ENCODE measurements around the gene SLITRK1. TPM values are rescaled to one million over a fixed set of nuclear protein-coding genes. Genes with fewer than 3 reads are reported as not detected.

The SLITRK1 gene
- total and polyA plus RNA-seq, 10 donors, result 0.02 TPM; not detected in 9

- TF ChIP-seq POLR2AphosphoS5 (IDR thresholded peaks at IDR 0.05) (no peak), POLR2A (IDR thresholded peaks at IDR 0.05) (no peak), CTCF (IDR thresholded peaks at IDR 0.05 in 8 of 11, conservative IDR thresholded peaks at IDR 0.05 in 3 of 11) (no peak)
- Histone ChIP-seq H3K27ac (no peak overlapping the region), H3K9me3 (peaks cover 0 to 15% (median 4%) of the 10 kb centered on the region in 8 donors), H3K4me1 (no peaks in the 10 kb centered on the region), H3K27me3 (replicated peaks in 1 of 7) (no peaks in the 10 kb centered on the region), H3K4me3 (no peak overlapping the region), H3K36me3 (no peaks in the 10 kb centered on the region)
- WGBS, 5 donors, result 89 to 95% (median 92%) methylated on average over 15 to 25 of the region's 25 CpGs
- no peak for DNase-seq
- intact Hi-C loops (cut with DNase I; ENCODE audit: low total_unique reads), result no loop called here
Measured at GRCh38 chr13:83907196-83907989, 25.1 kb upstream of the SLITRK1 start.

GRCh38 chr13:83906240-83906820 is 24.1 kb upstream of the SLITRK1 start:
- WGBS, 5 donors, result 87 to 92% (median 90%) methylated on average over 24 to 25 of the region's 25 CpGs
- no peaks in the 10 kb centered on the region for H3K4me1 ChIP-seq
- DNase-seq, result no peak
- H3K27ac ChIP-seq, result no peak overlapping the region
- no peaks in the 10 kb centered on the region for H3K36me3 ChIP-seq
- H3K4me3 ChIP-seq, result no peak overlapping the region
- intact Hi-C loops (cut with DNase I; ENCODE audit: low total_unique reads), result no loop called here
- no peak for TF ChIP-seq POLR2AphosphoS5 (IDR thresholded peaks at IDR 0.05)
- TF ChIP-seq CTCF (IDR thresholded peaks at IDR 0.05 in 8 of 11, conservative IDR thresholded peaks at IDR 0.05 in 3 of 11), result no peak
- no peak for TF ChIP-seq POLR2A (IDR thresholded peaks at IDR 0.05)
- H3K27me3 ChIP-seq (replicated peaks in 1 of 7), result no peaks in the 10 kb centered on the region
- H3K9me3 ChIP-seq, result peaks cover 0 to 15% (median 4%) of the 10 kb centered on the region in 8 donors

- WGBS, 5 donors, result 76 to 88% (median 78%) methylated on average over 5 of the region's 5 CpGs
- H3K36me3 ChIP-seq, result no peaks in the 10 kb centered on the region
- peaks cover 0 to 15% (median 4%) of the 10 kb centered on the region in 8 donors for H3K9me3 ChIP-seq
- H3K27ac ChIP-seq, result no peak overlapping the region
- DNase-seq, result no peak
- TF ChIP-seq CTCF (IDR thresholded peaks at IDR 0.05 in 8 of 11, conservative IDR thresholded peaks at IDR 0.05 in 3 of 11) (no peak), POLR2AphosphoS5 (IDR thresholded peaks at IDR 0.05) (no peak), POLR2A (IDR thresholded peaks at IDR 0.05) (no peak)
- H3K4me1 ChIP-seq, result no peaks in the 10 kb centered on the region
- intact Hi-C loops (cut with DNase I; ENCODE audit: low total_unique reads), result no loop called here
- no peak overlapping the region for H3K4me3 ChIP-seq
- no peaks in the 10 kb centered on the region for H3K27me3 ChIP-seq (replicated peaks in 1 of 7)
Measured at GRCh38 chr13:83905641-83906040, 23.4 kb upstream of the SLITRK1 start.

- intact Hi-C loops (cut with DNase I; ENCODE audit: low total_unique reads), result no loop called here
- DNase-seq, result no peak
- no peak for TF ChIP-seq POLR2A (IDR thresholded peaks at IDR 0.05)
- H3K27ac ChIP-seq, result no peak overlapping the region
- H3K9me3 ChIP-seq, result peaks cover 0 to 6% (median 0%) of the 10 kb centered on the region in 8 donors
- H3K36me3 ChIP-seq, result no peaks in the 10 kb centered on the region
- H3K4me1 ChIP-seq, result no peaks in the 10 kb centered on the region
- no peaks in the 10 kb centered on the region for H3K27me3 ChIP-seq (replicated peaks in 1 of 7)
- no peak overlapping the region for H3K4me3 ChIP-seq
- WGBS, 5 donors, result 52 to 68% (median 57%) methylated on average over 3 of the region's 3 CpGs
Measured at GRCh38 chr13:83895994-83896580, 13.8 kb upstream of the SLITRK1 start.

Data from spleen (tissue), 11 donors.